Activated CD8-positive, alpha-beta memory T cell treated with anti-CD3 and anti-CD28 coated beads, Interleukin-2, amount 10 ng/mL, durations not matched to agents 7 days and 5 days (primary cell): ENCODE data around the gene RP2. TPM values are rescaled to one million over a fixed set of nuclear protein-coding genes. Genes with fewer than 3 reads are reported as not detected.
A peak's percentile ranks its signal among the peaks of the same experiment; 100 is the strongest.

Experiments
- ATAC-seq: fragments of 150-1000 bp; cut with Tn5 transposase; one replicate; pipeline ENCODE4 v1.10.0; 2021; ENCODE audit warnings: moderate library complexity
- CTCF ChIA-PET: fragments of 350-600 bp; sonication (Branson Sonifier 250); formaldehyde crosslinking; loops from one replicate; lab custom pipeline; 2021; ENCODE audit warnings: antibody characterized with exemption; lab: Charles Lee
- DNase-seq: peaks from one replicate; pipeline ENCODE4 v3.0.0-alpha.2; 2020
- H3K27ac Mint-ChIP-seq: one replicate; pipeline ENCODE4 v1.8.0; 2021; ENCODE audit warnings: mild to moderate bottlenecking, mixed read lengths
- H3K27me3 Mint-ChIP-seq: one replicate; pipeline ENCODE4 v1.8.0; 2021; ENCODE audit warnings: mixed read lengths
- H3K36me3 Mint-ChIP-seq: one replicate; pipeline ENCODE4 v1.8.0; 2021; ENCODE audit warnings: mild to moderate bottlenecking, mixed read lengths
- H3K4me1 Mint-ChIP-seq: one replicate; pipeline ENCODE4 v1.8.0; 2021; ENCODE audit warnings: mixed read lengths
- H3K4me3 Mint-ChIP-seq: one replicate; pipeline ENCODE4 v1.8.0; 2021; ENCODE audit warnings: mild to moderate bottlenecking, moderate library complexity, mixed read lengths
- H3K9me3 Mint-ChIP-seq: one replicate; pipeline ENCODE4 v1.8.0; 2022; ENCODE audit warnings: low read depth, mixed read lengths
- total RNA-seq, 2 experiments: library from RNA; stranded (reverse); gene quantifications; one replicate each; pipeline ENCODE4 v1.2.3, GENCODE V29; 2021

RP2 gene
- total RNA-seq, 2 experiments from 2014 or later = 9.6 to 11.3 TPM

DNA sequence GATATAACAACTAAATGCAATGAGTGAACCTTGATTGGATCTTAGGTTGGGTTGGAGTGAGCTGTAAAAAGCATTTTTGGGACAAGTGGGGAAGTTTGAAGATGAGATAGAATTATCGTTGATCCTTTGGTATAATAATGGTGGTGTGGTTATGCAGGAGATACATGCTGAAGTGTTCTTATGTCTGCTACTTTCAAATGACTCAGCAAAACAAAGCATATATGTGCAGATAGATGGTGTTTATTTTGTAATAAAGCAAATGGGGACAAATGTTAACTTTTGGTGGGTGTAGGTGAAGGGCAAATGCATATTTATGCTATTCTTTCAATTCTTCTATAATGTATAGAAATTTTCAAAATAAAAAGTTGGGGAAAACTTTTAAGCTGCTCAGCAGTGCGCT lies 26.2 kb downstream of the RP2 start:
- CTCF ChIA-PET = no interaction called here
- H3K27me3 Mint-ChIP-seq = no peaks in the 10 kb centered on the region

DNA sequence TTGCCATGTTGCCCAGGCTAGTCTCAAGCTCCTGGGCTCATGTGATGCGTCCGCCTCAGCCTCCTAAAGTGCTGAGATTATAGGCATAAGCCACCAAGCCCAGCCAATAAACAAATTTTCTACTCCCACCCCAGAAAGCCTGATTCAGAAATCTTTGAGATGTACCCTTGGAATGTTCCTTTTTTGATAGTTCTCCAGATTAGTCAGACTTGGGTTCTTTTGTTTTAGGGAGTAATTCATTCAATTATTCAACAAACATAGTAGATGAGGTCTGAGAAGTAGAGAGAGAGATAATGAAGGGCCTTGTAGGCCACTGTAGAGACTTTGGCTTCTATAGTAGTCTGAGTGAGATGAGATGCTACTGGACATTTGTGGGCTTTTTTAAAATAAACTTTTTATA lies 27.8 kb downstream of the RP2 start:
- Mint-ChIP-seq H3K9me3 (no peaks in the 10 kb centered on the region), H3K4me1 (no peaks in the 10 kb centered on the region), H3K27me3 (no peaks in the 10 kb centered on the region), H3K36me3 (peaks cover 31% of the 10 kb centered on the region), H3K4me3 (no peak overlapping the region), H3K27ac (no peak overlapping the region)
- no peak for ATAC-seq
- no peak for DNase-seq
- CTCF ChIA-PET = no interaction called here

More for the DNA sequence above, 26.2 kb downstream of the RP2 start:
- ATAC-seq = no peak
- Mint-ChIP-seq H3K36me3 (peaks cover 31% of the 10 kb centered on the region), H3K4me1 (no peaks in the 10 kb centered on the region), H3K27ac (peak overlapping the region; percentile 22), H3K4me3 (no peak overlapping the region), H3K9me3 (no peaks in the 10 kb centered on the region)
- DNase-seq = no peak

DNA sequence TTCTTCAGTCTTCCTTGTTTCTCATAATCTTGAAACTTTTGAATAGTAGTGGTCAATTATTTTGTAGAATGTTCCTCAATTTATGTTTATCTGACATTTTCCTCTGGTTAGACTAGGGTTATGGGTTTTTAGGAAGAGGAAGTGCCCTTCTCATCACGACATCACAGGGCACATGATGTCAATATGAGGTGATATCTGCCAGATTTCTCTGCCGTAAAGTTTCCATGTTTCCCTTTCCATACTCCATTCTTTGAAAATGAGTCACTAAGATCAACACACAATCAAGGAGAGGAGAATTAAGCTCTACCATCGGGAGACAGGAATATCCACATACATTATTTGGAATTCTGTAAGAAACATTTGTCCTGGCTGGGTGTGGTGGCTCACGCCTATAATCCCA lies 28.4 kb downstream of the RP2 start:
- CTCF ChIA-PET = no interaction called here
- no peaks in the 10 kb centered on the region for H3K27me3 Mint-ChIP-seq
- peaks cover 29% of the 10 kb centered on the region for H3K36me3 Mint-ChIP-seq
- H3K9me3 Mint-ChIP-seq = no peaks in the 10 kb centered on the region
- no peak overlapping the region for H3K4me3 Mint-ChIP-seq
- DNase-seq (no peak), ATAC-seq (no peak)
- H3K4me1 Mint-ChIP-seq = no peaks in the 10 kb centered on the region
- H3K27ac Mint-ChIP-seq = no peak overlapping the region

DNA sequence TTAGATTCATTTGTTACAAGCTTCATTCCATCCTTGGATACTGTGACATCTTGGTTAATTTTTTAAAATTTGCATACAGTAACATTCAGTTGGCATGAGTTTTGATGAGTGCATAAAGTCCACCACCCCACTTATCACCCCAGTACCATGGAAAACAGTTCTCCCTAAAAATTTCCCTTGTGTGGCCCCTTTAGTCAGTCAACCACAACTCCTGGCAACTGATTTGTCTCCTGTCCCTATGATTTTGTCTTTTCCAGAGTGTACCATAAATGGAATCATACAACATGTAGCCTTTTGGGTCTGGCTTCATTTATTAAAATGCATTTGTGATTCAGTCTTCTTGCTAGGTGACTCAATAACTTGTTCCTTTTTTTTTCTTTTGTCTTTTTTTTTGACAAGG lies 29.9 kb downstream of the RP2 start:
- Mint-ChIP-seq H3K27me3 (no peaks in the 10 kb centered on the region), H3K4me1 (no peaks in the 10 kb centered on the region), H3K9me3 (no peaks in the 10 kb centered on the region), H3K36me3 (peaks cover 24% of the 10 kb centered on the region), H3K27ac (no peak overlapping the region), H3K4me3 (no peak overlapping the region)
- ATAC-seq (no peak), DNase-seq (no peak)
- CTCF ChIA-PET = no interaction called here

DNA sequence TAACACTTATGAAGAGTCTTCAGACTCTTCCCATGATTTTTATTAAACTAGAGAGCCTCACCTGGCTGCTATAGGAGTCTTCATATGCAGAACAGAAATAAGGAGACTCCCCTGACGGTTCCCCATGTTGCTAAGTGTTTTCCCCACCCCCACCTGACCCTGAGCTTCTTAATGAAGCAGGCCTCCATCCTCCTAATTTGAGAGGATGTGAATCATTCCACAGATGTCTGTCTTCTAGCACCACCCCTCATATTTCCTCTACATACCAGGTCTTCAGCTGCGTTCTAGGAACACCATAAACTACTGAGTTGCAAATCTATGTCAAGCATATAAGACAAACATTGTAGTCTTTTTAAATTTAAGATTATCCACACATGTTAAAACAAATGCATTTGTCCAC lies 36.9 kb downstream of the RP2 start:
- DNase-seq = no peak
- CTCF ChIA-PET = no interaction called here
- H3K27ac Mint-ChIP-seq = no peak overlapping the region
- H3K9me3 Mint-ChIP-seq = no peaks in the 10 kb centered on the region
- no peaks in the 10 kb centered on the region for H3K27me3 Mint-ChIP-seq
- H3K4me1 Mint-ChIP-seq = peaks cover 3% of the 10 kb centered on the region
- H3K36me3 Mint-ChIP-seq = peaks cover 5% of the 10 kb centered on the region
- ATAC-seq = no peak
- H3K4me3 Mint-ChIP-seq = no peak overlapping the region

DNA sequence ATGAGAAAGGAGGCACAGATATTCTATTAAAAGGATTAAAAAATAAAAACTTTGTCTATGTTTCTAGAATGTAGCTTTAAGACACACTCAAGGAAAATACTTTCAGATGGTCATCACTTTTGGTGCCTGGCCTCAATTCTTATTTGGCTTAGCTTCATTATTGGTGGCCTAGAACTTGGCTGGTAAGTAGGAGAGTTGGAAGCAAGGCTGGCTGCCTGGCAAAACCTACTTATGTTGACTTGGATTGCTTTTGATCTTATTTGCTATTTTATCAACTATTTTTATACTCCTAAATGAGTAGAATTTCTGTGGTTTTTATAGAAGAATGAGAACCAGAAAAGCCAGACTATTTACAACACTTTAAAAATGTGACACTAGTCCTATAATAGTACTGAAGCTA lies 40.1 kb downstream of the RP2 start:
- Mint-ChIP-seq H3K4me3 (no peak overlapping the region), H3K4me1 (peaks cover 3% of the 10 kb centered on the region), H3K27ac (no peak overlapping the region), H3K36me3 (peaks cover 2% of the 10 kb centered on the region), H3K9me3 (no peaks in the 10 kb centered on the region), H3K27me3 (no peaks in the 10 kb centered on the region)
- CTCF ChIA-PET = no interaction called here
- DNase-seq (no peak), ATAC-seq (no peak)

DNA sequence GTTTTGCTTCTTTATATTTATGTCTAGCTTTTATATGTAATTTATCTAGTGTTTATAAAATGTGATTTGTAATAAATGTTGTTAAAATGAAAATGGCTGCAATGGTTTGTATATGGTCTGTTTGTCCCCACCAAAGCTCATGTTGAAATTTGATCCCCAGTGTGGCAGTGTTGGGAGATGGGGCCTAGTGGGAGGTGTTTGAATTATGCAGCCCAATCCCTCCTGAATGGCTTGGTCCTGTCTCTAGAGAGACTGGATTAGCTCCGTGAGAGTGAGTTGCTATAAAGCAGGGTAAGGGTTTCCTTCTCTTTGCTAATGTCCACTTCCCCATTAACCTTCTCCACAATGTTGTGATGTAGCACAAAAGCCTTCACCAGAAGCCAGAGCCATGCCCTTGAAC lies 45.4 kb downstream of the RP2 start:
- no peak overlapping the region for H3K4me3 Mint-ChIP-seq
- CTCF ChIA-PET = no interaction called here
- peaks cover 4% of the 10 kb centered on the region for H3K4me1 Mint-ChIP-seq
- DNase-seq (no peak), ATAC-seq (no peak)
- H3K27me3 Mint-ChIP-seq = no peaks in the 10 kb centered on the region
- no peak overlapping the region for H3K27ac Mint-ChIP-seq
- no peaks in the 10 kb centered on the region for H3K9me3 Mint-ChIP-seq
- H3K36me3 Mint-ChIP-seq = peaks cover 1% of the 10 kb centered on the region

DNA sequence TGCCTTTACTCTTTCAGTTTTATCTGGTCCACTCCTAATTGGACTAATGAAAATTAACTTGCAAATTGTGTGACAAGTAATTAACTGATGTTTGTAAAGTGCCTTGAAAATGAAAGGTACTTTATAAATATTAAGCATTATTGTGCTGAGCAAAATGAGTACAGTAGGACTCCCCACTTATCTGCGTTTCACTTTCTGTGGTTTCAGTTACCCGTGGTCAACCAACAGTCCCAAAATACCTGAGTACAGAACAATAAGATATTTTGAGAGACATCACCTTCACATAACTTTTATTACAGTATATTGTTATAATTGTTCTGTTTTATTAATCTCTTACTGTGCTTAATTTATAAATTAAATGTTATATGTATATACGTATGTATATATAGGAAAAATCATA lies 48.0 kb downstream of the RP2 start:
- H3K27ac Mint-ChIP-seq = no peak overlapping the region
- ATAC-seq (no peak), DNase-seq (no peak)
- H3K4me1 Mint-ChIP-seq = peaks cover 4% of the 10 kb centered on the region
- no peaks in the 10 kb centered on the region for H3K27me3 Mint-ChIP-seq
- H3K4me3 Mint-ChIP-seq = no peak overlapping the region
- H3K36me3 Mint-ChIP-seq = peaks cover 1% of the 10 kb centered on the region
- H3K9me3 Mint-ChIP-seq = no peaks in the 10 kb centered on the region
- CTCF ChIA-PET = no interaction called here

DNA sequence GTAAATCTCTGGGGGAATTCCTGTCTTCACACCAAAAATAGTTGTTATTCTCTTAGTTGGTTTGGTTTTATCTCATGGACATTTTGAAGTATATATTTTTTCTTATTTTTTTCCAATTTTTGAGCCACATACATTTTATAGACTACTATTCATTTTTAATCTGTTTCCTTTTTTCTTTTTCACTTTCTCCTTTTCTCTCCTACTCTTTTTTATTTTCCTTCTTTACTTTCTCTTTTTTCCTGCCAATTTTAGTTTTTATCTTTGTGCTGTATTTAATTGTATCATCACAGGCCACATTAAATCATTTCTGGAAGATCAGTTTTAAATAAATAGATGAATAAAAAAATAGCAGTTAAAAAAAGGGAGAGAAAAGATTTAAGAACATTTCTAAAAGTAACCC lies 61.4 kb downstream of the RP2 start:
- Mint-ChIP-seq H3K4me1 (no peaks in the 10 kb centered on the region), H3K27ac (no peak overlapping the region), H3K27me3 (peaks cover 11% of the 10 kb centered on the region), H3K36me3 (no peaks in the 10 kb centered on the region), H3K9me3 (no peaks in the 10 kb centered on the region), H3K4me3 (no peak overlapping the region)
- DNase-seq = no peak
- no peak for ATAC-seq
- CTCF ChIA-PET = interaction anchor here (0.7 kb wide), 1 partner anchor 195 kb away, joined by 3 read pairs; no protein-coding TSS in a partner anchor

DNA sequence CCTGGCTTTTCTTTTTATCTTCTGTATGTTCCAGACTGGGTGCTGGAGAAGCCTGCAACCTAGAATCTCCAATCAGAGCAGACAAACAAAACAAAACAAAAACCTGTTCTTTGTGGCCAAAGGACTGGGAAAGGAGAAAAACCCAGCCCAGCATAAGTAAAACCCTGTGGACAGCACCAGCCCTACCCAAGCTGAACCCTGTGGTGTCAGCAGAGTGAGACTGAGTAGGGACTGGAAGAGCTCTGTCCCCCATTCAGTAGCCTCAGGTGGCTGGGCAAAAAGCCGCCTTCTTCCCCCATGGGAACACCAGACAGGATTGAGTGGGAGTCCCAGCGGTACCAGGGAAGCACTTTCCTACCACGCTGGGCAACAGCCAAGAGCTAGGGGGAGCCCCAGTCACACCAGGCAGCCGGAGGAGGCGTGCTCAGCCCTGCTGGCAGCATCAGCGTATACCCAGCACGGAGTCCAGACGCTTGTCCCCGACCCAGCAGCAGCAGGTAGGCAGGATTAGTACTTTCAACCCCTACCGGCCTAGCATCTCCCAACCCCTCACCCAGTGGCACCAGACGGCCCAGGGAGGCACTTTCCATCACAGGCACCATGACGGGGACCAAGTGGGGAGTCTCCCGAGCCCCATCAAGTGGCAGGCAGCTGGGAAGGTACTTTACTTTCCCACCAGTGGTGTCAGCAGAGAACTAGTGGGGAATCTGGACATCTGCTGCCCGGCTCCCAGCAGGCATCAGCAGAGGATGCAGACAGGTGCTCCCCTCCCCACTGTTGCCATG lies 66.8 kb downstream of the RP2 start:
- peaks cover 5% of the 10 kb centered on the region for H3K4me1 Mint-ChIP-seq
- H3K36me3 Mint-ChIP-seq = no peaks in the 10 kb centered on the region
- no peak overlapping the region for H3K27ac Mint-ChIP-seq
- ATAC-seq = peak; percentile 96
- peaks cover 27% of the 10 kb centered on the region for H3K27me3 Mint-ChIP-seq
- DNase-seq = peak; percentile 65
- H3K9me3 Mint-ChIP-seq = no peaks in the 10 kb centered on the region
- CTCF ChIA-PET = interaction anchor here (0.8 to 1.8 kb wide), 8 partner anchors 9 to 189 kb away, joined by 3 to 8 read pairs (median 3); no protein-coding TSS in a partner anchor
- H3K4me3 Mint-ChIP-seq = peak overlapping the region; percentile 54

DNA sequence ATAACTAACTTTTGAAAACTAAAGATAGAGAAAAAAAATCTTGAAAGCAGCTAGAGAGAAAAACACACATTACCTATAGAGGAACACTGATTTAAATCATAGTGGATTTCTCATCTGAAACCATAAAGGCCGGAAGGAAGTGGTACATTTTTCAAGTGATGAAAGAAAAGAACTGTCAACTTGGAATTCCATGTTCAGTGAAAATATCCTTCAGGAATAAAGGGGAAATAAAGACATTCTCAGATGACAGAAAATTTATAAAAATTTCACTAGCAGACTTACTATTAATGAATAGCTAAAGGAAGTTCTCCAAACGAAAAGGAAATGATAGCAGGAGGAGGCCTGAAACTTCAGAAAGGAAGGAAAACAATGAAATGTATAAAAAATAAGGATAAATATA lies 67.8 kb downstream of the RP2 start:
- Mint-ChIP-seq H3K27me3 (peaks cover 32% of the 10 kb centered on the region), H3K9me3 (no peaks in the 10 kb centered on the region), H3K27ac (no peak overlapping the region), H3K36me3 (no peaks in the 10 kb centered on the region), H3K4me3 (no peak overlapping the region), H3K4me1 (peaks cover 5% of the 10 kb centered on the region)
- CTCF ChIA-PET = interaction anchor here (1.5 to 1.8 kb wide), 4 partner anchors 10 to 188 kb away, joined by 3 to 8 read pairs (median 6); no protein-coding TSS in a partner anchor
- ATAC-seq (no peak), DNase-seq (no peak)

DNA sequence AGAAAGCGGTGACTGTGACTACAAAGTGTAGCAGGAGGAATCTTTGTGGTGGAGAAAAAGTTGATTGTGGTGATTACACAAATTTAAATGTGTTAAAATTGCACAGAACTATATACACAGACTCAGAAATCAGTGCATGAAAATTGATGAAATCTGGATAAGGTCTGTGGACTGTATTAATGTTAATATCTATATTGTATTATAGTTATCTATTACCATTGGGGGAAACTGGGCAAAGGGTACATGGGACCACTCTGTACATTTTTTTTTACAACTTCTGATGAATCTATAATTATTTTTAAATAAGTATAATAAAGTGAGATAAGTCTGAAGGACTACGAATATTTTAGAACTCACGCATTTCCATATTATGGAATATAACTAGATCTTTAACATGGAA lies 73.6 kb downstream of the RP2 start:
- no peaks in the 10 kb centered on the region for H3K9me3 Mint-ChIP-seq
- peaks cover 11% of the 10 kb centered on the region for H3K4me1 Mint-ChIP-seq
- H3K27me3 Mint-ChIP-seq = peaks cover 55% of the 10 kb centered on the region
- H3K4me3 Mint-ChIP-seq = no peak overlapping the region
- no peaks in the 10 kb centered on the region for H3K36me3 Mint-ChIP-seq
- no peak overlapping the region for H3K27ac Mint-ChIP-seq
- DNase-seq = no peak
- CTCF ChIA-PET = no interaction called here
- ATAC-seq = no peak

DNA sequence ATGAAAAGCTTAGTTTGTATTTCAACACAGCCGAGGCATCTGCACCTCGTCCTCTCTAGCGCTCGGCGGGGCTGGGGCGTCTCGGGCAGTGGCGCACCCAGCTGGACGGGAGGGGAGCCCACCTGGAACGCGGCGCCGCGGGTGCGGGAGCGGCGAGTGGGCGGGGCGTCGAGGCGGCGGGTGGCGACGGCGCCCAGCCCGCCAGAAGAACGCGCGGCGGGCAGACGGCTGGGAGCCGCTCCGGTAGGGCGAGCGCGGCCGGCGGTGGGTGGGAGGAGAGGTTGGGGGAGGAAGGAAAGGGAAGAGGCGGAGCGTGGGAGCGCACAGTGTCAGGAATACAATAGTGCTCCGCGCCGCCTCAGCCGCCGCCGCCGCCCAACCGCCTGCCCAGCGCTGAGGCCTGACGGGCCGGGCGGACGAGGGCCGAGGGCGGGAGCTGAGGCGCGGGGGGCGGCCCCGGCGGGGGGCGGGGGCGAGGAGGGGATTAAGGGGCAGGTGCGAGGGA lies 75.3 kb downstream of the RP2 start, which contains the start of gene JADE3:
JADE3 (plus strand) TSS at position 324 of the 505 bp plus-strand sequence. CDS start 72,474 bp downstream, outside the sequence.
- Mint-ChIP-seq H3K27me3 (peaks cover 62% of the 10 kb centered on the region), H3K9me3 (no peaks in the 10 kb centered on the region), H3K4me3 (peak within 1 kb of the TSS; percentile 73), H3K4me1 (peaks cover 11% of the 10 kb centered on the region), H3K27ac (no peak within 1 kb of the TSS), H3K36me3 (no peaks in the 10 kb centered on the region)
- DNase-seq = peak; percentile 39
- CTCF ChIA-PET = interaction anchor here (1.2 kb wide), 1 partner anchor 179 kb away, joined by 4 read pairs; no protein-coding TSS in a partner anchor
- ATAC-seq = peak; percentile 52
